Prostate gland (tissue), 2 donors: ENCODE measurements around the gene INSM2.

Experiments
- CTCF ChIP-seq, 4 experiments: fragments of 200-600 bp in 2 of 4; fragments of 450-650 bp in 2 of 4; sonication (generic) in 2 of 4; IDR thresholded peaks; 1 replicate in 3 of 4; 2 replicates in 1 of 4; pipeline ENCODE4 v1.5.1; 2016 to 2019; ENCODE audit warnings: antibody characterized with exemption in 4 of 4, mild to moderate bottlenecking in 2 of 4, moderate library complexity in 2 of 4
- POLR2A ChIP-seq: fragments of 450-650 bp; IDR thresholded peaks from one replicate; pipeline ENCODE4 v1.6.1; 2016; ENCODE audit warnings: antibody characterized with exemption, mild to moderate bottlenecking
- POLR2AphosphoS5 ChIP-seq: sonication (generic); formaldehyde crosslinking; IDR thresholded peaks from one replicate; pipeline ENCODE4 v1.6.1; 2017; ENCODE audit warnings: antibody characterized with exemption

GRCh38 chr14:35534208-35534872 lies 376 bp downstream of the INSM2 start:
- no peak for TF ChIP-seq POLR2AphosphoS5
- TF ChIP-seq CTCF (IDR thresholded peaks at IDR 0.05): no peak
- no peak for TF ChIP-seq POLR2A
